ENCODE measurements around the gene CALN1. TPM values are rescaled to one million over a fixed set of nuclear protein-coding genes. Genes with fewer than 3 reads are reported as not detected.

Gene CALN1
- total RNA-seq, 1 experiment from 2014 or later = 0.05 TPM

DNA sequence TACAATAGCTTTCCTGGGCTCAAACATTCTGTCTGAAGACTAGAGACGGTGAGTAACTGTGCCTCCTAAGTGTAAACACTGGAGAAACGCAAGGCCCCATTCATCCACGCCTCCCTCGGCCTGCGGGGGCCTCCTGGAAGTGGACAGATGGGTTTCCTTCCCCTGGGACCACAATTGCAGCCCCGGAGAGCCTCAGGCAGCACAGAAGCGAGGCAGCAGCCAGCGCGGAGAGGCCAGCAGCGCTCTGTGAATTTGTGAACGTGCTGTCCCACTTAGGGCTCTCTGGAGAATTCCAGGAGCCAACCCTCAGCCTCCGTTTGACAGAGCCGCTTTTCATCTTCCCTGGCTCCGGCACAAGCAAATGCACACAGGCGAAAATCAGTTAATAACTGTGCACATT, 23.2 kb upstream of the CALN1 start:
- no peaks in the 10 kb centered on the region for H3K4me1 ChIP-seq (ENCODE audit: control insufficient read depth, insufficient read depth, low read length)
- intact Hi-C loops (cut with micrococcal nuclease; ENCODE audit: unreplicated experiment) = no loop called here
- H3K36me3 ChIP-seq (ENCODE audit: control insufficient read depth, insufficient read depth, low read length) = no peaks in the 10 kb centered on the region
- no peak overlapping the region for H3K4me3 ChIP-seq (ENCODE audit: low read depth in 2 of 2, low read length in 2 of 2)
- ATAC-seq = no peak
- ChIA-PET POLR2A (no interaction called here), CTCF (no interaction called here)
- no peaks in the 10 kb centered on the region for H3K9me3 ChIP-seq (ENCODE audit: control insufficient read depth, insufficient read depth, low read depth, low read length)
- H3K27ac ChIP-seq (ENCODE audit: low read length) = no peak overlapping the region
- TF ChIP-seq TCF7L2 (IDR thresholded peaks at IDR 0.05; ENCODE audit: low read depth, low read length) (no peak), SIN3A (IDR thresholded peaks at IDR 0.05; ENCODE audit: borderline replicate concordance, insufficient read depth, low read depth, low read length) (no peak), POLR2AphosphoS5 (IDR thresholded peaks at IDR 0.05; ENCODE audit: low read depth, low read length) (no peak)
- TF ChIP-seq, protein P1, sequence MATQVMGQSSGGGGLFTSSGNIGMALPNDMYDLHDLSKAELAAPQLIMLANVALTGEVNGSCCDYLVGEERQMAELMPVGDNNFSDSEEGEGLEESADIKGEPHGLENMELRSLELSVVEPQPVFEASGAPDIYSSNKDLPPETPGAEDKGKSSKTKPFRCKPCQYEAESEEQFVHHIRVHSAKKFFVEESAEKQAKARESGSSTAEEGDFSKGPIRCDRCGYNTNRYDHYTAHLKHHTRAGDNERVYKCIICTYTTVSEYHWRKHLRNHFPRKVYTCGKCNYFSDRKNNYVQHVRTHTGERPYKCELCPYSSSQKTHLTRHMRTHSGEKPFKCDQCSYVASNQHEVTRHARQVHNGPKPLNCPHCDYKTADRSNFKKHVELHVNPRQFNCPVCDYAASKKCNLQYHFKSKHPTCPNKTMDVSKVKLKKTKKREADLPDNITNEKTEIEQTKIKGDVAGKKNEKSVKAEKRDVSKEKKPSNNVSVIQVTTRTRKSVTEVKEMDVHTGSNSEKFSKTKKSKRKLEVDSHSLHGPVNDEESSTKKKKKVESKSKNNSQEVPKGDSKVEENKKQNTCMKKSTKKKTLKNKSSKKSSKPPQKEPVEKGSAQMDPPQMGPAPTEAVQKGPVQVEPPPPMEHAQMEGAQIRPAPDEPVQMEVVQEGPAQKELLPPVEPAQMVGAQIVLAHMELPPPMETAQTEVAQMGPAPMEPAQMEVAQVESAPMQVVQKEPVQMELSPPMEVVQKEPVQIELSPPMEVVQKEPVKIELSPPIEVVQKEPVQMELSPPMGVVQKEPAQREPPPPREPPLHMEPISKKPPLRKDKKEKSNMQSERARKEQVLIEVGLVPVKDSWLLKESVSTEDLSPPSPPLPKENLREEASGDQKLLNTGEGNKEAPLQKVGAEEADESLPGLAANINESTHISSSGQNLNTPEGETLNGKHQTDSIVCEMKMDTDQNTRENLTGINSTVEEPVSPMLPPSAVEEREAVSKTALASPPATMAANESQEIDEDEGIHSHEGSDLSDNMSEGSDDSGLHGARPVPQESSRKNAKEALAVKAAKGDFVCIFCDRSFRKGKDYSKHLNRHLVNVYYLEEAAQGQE (IDR thresholded peaks at IDR 0.05; ENCODE audit: insufficient read depth in 1 of 2, low read depth in 2 of 2, low read length in 1 of 2) = no peak
- TF ChIP-seq, protein P2, sequence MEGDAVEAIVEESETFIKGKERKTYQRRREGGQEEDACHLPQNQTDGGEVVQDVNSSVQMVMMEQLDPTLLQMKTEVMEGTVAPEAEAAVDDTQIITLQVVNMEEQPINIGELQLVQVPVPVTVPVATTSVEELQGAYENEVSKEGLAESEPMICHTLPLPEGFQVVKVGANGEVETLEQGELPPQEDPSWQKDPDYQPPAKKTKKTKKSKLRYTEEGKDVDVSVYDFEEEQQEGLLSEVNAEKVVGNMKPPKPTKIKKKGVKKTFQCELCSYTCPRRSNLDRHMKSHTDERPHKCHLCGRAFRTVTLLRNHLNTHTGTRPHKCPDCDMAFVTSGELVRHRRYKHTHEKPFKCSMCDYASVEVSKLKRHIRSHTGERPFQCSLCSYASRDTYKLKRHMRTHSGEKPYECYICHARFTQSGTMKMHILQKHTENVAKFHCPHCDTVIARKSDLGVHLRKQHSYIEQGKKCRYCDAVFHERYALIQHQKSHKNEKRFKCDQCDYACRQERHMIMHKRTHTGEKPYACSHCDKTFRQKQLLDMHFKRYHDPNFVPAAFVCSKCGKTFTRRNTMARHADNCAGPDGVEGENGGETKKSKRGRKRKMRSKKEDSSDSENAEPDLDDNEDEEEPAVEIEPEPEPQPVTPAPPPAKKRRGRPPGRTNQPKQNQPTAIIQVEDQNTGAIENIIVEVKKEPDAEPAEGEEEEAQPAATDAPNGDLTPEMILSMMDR (IDR thresholded peaks at IDR 0.05) = no peak
- no peak for DNase-seq (ENCODE audit: low read depth, low spot score)
- no peaks in the 10 kb centered on the region for H3K27me3 ChIP-seq (ENCODE audit: control insufficient read depth, insufficient read depth, low read length)
- no TSS peak for BruUV-seq (replicated peaks)
- in situ Hi-C loops (cut with HindIII; ENCODE audit: low pct_unique_long_range_greater_than_20kb, low sequenced_read_pairs) = no loop called here

DNA sequence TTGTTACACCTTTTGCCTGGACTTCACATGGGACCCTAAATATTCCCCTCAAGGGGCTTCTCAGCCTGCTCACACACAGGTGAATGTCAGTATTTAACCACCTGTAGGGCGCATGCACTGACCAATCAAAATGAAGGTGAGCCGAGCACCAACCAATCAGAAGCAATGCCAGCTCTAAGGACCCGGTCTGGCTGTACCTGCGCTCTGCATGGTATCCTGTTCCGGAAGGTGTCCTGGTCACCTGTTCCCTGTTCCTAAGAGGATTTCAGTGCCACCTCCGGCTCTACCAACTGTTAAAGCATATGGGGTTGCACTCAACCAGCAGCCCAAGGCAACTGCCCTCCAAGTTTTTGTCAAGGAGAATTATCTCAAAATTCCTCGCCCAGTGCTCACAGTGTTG, 18.4 kb upstream of the CALN1 start:
- DNase-seq (ENCODE audit: low read depth, low spot score) (no peak), ATAC-seq (no peak)
- no peaks in the 10 kb centered on the region for H3K36me3 ChIP-seq (ENCODE audit: control insufficient read depth, insufficient read depth, low read length)
- intact Hi-C loops (cut with micrococcal nuclease; ENCODE audit: unreplicated experiment) (no loop called here), in situ Hi-C loops (cut with HindIII; ENCODE audit: low pct_unique_long_range_greater_than_20kb, low sequenced_read_pairs) (no loop called here)
- no peak overlapping the region for H3K4me3 ChIP-seq (ENCODE audit: low read depth in 2 of 2, low read length in 2 of 2)
- no peaks in the 10 kb centered on the region for H3K27me3 ChIP-seq (ENCODE audit: control insufficient read depth, insufficient read depth, low read length)
- ChIA-PET CTCF (no interaction called here), POLR2A (no interaction called here)
- no TSS peak for BruUV-seq (replicated peaks)
- no peaks in the 10 kb centered on the region for H3K9me3 ChIP-seq (ENCODE audit: control insufficient read depth, insufficient read depth, low read depth, low read length)
- no peaks in the 10 kb centered on the region for H3K4me1 ChIP-seq (ENCODE audit: control insufficient read depth, insufficient read depth, low read length)
- no peak overlapping the region for H3K27ac ChIP-seq (ENCODE audit: low read length)
- TF ChIP-seq SIN3A (IDR thresholded peaks at IDR 0.05; ENCODE audit: borderline replicate concordance, insufficient read depth, low read depth, low read length) = no peak
- TF ChIP-seq POLR2AphosphoS5 (IDR thresholded peaks at IDR 0.05; ENCODE audit: low read depth, low read length) = no peak
- TF ChIP-seq, protein P1 (IDR thresholded peaks at IDR 0.05; ENCODE audit: insufficient read depth in 1 of 2, low read depth in 2 of 2, low read length in 1 of 2) = no peak
- TF ChIP-seq, protein P2 (IDR thresholded peaks at IDR 0.05) = no peak
- TF ChIP-seq TCF7L2 (IDR thresholded peaks at IDR 0.05; ENCODE audit: low read depth, low read length) = no peak

Data from Panc1 (cell line).